Measurements from ENCODE around the gene ESR1. TPM values are rescaled to one million over a fixed set of nuclear protein-coding genes. Genes with fewer than 3 reads are reported as not detected.
"Not testable (repeated sequence)": the region's sequence is repeated elsewhere in the genome, so short reads cannot be mapped to it uniquely, and the experiment has no call there.

The ESR1 gene
- total RNA-seq, 1 donor from 2014 or later, result 0.72 TPM

- DNase-seq, result not testable (repeated sequence)
Measured at GRCh38 chr6:151988199-151988598, 180.7 kb downstream of the ESR1 start.

GRCh38 chr6:151992091-151992490, 184.6 kb downstream of the ESR1 start:
- no peak for DNase-seq

- DNase-seq, result no peak
Measured at GRCh38 chr6:151993364-151993763, 185.9 kb downstream of the ESR1 start.

GRCh38 chr6:151998784-151999183, 191.3 kb downstream of the ESR1 start:
- no peak for DNase-seq

- DNase-seq, result no peak
Measured at GRCh38 chr6:151999194-151999593, 191.7 kb downstream of the ESR1 start.

- DNase-seq, result no peak
Measured at GRCh38 chr6:152001408-152001807, 193.9 kb downstream of the ESR1 start.

- DNase-seq, result no peak
Measured at GRCh38 chr6:152002306-152002705, 194.8 kb downstream of the ESR1 start.

GRCh38 chr6:152004036-152004566, 196.6 kb downstream of the ESR1 start:
- DNase-seq, result no peak

GRCh38 chr6:152004896-152005295, 197.4 kb downstream of the ESR1 start:
- peak; percentile 4 for DNase-seq

- DNase-seq, result no peak
Measured at GRCh38 chr6:152008779-152009178, 201.3 kb downstream of the ESR1 start.

GRCh38 chr6:152012227-152012626, 204.7 kb downstream of the ESR1 start:
- no peak for DNase-seq

GRCh38 chr6:152018876-152019275, 211.4 kb downstream of the ESR1 start:
- DNase-seq, result no peak

- no peak for DNase-seq
Measured at GRCh38 chr6:152022303-152022702, 214.8 kb downstream of the ESR1 start.

GRCh38 chr6:152023613-152024012, 216.1 kb downstream of the ESR1 start:
- no peak for DNase-seq

GRCh38 chr6:152026291-152026690, 218.8 kb downstream of the ESR1 start:
- DNase-seq, result no peak

- not testable (repeated sequence) for DNase-seq
Measured at GRCh38 chr6:152026744-152027143, 219.3 kb downstream of the ESR1 start.

GRCh38 chr6:152033765-152034164, 226.3 kb downstream of the ESR1 start:
- not testable (repeated sequence) for DNase-seq

- DNase-seq, result no peak
Measured at GRCh38 chr6:152034631-152035030, 227.1 kb downstream of the ESR1 start.

- DNase-seq, result no peak
Measured at GRCh38 chr6:152046118-152046517, 238.6 kb downstream of the ESR1 start.

- no peak for DNase-seq
Measured at GRCh38 chr6:152048921-152049320, 241.4 kb downstream of the ESR1 start.

GRCh38 chr6:152049502-152049901, 242.0 kb downstream of the ESR1 start:
- no peak for DNase-seq

- DNase-seq, result no peak
Measured at GRCh38 chr6:152050451-152051195, 243.1 kb downstream of the ESR1 start.

- DNase-seq, result no peak
Measured at GRCh38 chr6:152052061-152052460, 244.6 kb downstream of the ESR1 start.

- no peak for DNase-seq
Measured at GRCh38 chr6:152053332-152053731, 245.8 kb downstream of the ESR1 start.
